HG03442 (cell line): ENCODE measurements around the gene BICC1.

Source experiments
- ATAC-seq: cut with Tn5 transposase; IDR thresholded peaks from one replicate; pipeline ENCODE4 v1.9.1; 2021; ENCODE audit warnings: mild to moderate bottlenecking, moderate library complexity; ENCODE audit not compliant: unreplicated experiment

BICC1 gene

DNA sequence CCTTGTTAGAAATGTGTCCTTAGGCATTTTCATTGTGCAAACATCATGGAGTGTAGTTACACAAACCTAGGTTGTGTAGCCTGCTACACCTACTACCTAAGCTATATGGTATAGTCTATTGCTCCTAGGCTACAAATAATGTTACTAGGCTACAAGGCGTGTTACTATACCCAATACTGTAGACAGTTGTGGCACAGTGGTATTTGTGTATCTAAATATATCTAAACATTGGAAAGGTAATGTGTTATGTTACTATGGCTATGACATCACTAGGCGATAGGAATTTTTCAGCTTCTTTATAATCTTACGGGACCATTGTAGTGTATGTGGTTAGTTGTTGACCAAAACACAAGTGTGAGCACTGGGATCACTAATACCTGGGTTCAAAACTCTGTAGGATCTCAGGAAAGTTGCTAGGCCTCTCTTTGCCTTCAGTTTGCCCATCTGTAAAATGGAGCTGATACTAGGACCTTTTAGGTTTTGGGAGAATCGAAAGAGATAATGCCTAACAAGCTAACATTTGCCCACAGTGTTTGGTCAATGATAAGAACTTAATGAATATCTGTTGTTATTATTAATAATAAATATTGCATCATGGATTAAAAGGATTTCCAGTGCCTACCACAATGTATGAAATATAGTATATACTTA is 2.7 kb downstream of the BICC1 start:
- ATAC-seq: no peak

DNA sequence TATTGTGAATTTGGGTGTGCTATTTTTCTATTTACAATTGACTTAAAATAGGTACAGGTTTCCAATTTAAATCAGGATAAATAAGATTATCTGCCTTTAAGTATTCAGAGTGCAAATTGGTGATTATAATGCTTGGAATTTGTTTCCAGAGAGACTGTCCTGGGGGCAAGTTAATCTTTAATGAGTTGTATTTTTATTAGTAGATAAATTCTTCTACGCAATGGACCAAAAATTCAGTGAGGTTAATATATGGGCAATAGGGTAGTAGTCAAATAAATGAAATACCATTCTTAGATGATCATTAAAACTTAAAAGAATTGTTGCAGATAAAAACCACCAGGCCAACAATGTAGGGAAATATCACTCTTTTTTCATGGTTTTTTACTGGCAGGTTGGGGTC is 3.4 kb downstream of the BICC1 start:
- ATAC-seq: no peak

DNA sequence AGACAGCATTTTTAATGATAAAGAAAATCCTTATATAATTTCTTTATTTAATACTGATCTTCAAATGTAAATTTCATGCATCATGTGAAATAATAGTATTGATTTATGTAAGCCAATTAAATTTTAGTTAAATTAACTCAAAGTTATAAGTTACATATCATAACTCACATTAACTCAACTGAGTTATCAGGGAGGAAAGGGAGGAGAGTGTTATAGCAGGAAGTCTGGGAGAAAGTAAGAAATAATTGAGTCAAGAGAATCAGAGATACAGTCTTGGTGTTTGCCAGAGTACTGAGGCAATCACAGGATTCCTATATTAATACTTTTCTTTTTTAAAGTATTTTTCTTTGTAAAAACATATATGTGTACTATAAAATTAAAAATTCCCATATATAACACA is 4.0 kb downstream of the BICC1 start:
- ATAC-seq: no peak

GRCh38 chr10:58517081-58517480 is 4.4 kb downstream of the BICC1 start:
- no peak for ATAC-seq

GRCh38 chr10:58517491-58518355 is 5.1 kb downstream of the BICC1 start:
- no peak for ATAC-seq

DNA sequence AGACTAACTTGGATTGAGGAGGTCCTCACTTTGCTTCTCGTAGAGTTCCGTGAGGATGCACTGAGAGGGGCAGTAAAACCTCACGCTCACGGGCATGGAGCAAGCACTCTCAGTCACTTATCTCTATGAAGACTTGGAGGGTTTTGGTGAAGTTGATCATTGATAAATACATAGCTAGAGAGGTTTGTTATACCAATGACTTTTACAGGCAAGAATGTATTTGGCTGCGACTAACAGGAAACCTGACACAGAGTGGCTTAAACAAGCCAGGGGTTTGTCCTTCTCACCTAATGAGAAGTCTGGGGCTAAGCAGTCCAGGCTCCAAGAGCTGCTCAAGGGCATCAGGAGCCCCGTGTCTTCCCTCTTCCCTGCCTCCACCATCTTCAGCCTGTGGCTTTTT is 6.1 kb downstream of the BICC1 start:
- ATAC-seq: no peak

GRCh38 chr10:58529077-58529728 is 16.5 kb downstream of the BICC1 start:
- ATAC-seq: no peak

DNA sequence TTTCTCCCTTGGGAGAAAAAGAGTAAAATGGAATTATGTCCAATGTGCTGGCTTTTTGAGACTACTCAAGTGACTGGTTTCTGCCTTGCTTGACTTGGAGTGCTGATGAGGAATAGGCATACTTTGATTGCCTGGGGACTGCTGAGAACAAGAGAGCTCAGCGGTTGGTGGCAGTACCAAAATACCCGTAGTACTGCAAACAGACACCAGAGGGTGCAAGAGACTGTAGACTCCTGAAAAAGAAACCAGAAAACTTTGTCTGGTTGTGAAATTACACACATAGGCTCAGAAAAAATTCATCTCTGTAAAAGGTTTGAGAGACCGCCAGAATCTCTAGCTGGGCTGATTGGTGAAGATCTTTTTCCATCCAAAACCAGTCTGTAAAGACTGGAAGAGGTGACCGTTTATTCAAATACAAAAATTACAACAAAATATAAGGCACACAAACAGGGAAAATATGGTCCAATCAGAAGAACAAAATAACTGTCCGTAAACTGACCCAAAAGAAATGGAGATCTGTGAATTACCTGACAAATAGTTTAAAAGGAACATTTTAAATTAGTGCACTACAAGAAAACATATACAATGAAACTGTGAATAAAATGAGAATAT is 18.5 kb downstream of the BICC1 start:
- peak; percentile 99 for ATAC-seq

DNA sequence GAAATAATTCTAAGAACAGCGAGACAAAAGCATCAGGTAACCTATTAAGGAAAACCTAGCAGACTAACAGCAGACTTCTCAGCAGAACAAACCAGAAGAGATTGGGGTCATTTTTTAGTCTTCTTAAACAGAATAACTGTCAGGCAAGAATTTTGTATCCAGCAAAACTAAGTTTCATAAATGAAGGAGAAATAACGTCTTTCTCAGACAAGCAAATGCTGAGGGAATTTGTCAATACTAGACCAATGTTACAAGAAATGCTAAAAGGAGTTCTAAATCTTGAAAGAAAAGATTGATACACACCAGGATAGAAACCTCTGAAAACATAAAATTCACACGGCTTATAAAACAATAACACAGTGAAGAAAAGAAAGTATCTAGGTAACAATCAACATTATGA is 22.6 kb downstream of the BICC1 start:
- ATAC-seq: no peak

- ATAC-seq: no peak
Measured at GRCh38 chr10:58543141-58543540, 30.5 kb downstream of the BICC1 start.

GRCh38 chr10:58544135-58544534 is 31.5 kb downstream of the BICC1 start:
- no peak for ATAC-seq

GRCh38 chr10:58545427-58545826 is 32.8 kb downstream of the BICC1 start:
- ATAC-seq: no peak

- ATAC-seq: no peak
Measured at GRCh38 chr10:58546137-58546536, 33.5 kb downstream of the BICC1 start.

DNA sequence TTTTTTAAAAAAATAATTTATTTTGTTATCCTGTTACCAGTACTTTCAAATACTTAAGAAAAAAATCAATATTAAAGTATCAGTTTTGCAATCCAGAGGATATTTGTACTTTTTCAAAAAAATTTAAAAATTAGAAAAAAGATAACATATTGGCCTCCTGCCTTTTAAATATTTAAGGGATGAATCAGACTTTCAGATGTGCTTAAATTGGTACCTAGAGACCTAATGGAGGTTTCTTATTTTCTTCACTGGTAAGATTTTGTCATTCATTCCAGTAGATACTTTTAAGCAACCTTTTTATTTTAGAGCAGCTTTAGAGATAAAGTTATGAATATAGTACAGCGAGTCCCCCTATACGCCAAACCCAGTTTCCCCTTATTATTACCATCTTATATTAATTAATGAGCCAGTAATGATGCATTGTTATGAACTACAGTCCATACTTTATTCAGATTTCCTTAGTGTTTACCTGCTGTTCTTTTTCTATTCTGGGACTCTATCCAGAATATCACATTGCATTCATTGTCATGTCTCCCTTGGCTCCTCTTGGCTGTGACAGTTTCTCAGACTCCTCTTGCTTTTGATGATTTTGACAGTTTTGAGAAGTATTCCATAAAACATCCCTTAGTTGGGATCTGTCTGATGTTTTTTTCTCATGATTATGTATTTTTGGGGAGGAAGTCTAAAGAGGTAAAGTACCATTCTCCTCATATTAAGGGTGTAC is 34.2 kb downstream of the BICC1 start:
- ATAC-seq: no peak

DNA sequence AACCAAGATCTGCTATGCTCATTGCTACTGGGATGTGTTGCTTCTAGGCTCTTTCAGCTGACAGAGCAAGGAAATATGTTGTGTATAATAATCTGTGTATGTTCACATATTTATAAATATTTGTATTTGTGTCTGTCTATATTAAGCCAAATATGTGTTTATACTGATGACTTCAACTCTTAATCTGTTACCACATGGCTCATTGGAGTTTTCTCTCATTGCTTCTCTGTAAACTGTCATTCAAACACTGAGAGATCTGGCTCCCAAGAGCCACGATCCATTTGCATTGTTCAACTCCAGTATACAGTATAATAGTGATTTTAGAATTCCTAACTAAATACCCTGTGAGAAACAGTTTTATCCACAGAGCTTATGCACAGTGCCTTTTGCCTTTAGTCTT is 35.3 kb downstream of the BICC1 start:
- ATAC-seq: no peak

DNA sequence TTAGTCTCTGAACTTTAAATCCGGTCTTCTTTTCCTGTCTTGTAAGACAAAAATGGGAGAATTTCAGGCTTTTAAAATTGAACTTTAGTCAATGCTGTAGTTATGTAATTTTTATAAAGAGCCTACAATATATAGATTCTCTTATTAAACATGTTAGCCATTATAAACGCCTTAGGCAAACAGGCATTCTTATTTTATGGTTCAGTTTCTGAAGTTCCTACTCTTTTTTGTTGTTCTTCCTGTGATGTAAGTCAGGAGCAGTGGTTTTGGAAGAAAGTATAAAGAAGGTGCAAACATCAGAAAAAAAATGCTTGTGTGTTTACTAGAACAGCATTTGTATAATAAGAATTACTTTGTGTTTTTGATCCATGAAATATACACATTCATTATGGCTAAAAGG is 41.6 kb downstream of the BICC1 start:
- ATAC-seq: no peak

DNA sequence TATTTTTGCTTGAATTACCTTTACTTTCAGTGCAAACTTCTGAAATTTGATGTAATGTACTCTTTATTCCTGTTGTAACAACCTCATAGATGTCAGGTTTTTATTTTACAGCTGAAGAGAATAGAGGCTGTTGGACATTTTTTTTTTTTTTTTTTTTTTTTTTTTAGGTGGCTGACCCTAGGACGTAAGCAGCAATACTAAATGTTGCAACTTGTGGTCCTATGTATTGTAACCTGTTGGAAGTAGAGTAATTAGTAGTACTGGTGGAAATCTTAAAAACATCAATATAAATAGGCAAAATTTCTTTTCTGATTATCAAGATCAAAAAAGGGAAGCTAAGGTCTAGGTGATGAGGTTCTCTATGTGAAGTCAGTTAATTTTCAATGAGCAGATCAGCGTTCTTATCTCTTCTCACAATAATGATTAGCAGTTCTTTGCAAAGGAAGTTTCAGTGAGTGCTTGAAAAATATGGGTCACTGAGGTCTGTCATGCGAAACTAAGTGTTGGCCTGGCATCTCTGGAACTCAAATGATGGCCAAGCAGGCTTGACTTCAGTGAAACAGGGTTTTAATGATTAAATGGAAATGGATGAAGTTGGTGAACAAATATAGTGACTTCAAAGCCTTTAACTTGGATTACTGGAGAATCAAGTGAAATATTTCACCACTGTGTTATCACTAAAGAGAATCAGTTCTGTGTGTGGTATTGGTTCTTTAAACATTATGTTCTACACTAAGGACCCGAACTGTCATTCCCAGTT is 42.7 kb downstream of the BICC1 start:
- no peak for ATAC-seq

- no peak for ATAC-seq
Measured at GRCh38 chr10:58555930-58556311, 43.2 kb downstream of the BICC1 start.

DNA sequence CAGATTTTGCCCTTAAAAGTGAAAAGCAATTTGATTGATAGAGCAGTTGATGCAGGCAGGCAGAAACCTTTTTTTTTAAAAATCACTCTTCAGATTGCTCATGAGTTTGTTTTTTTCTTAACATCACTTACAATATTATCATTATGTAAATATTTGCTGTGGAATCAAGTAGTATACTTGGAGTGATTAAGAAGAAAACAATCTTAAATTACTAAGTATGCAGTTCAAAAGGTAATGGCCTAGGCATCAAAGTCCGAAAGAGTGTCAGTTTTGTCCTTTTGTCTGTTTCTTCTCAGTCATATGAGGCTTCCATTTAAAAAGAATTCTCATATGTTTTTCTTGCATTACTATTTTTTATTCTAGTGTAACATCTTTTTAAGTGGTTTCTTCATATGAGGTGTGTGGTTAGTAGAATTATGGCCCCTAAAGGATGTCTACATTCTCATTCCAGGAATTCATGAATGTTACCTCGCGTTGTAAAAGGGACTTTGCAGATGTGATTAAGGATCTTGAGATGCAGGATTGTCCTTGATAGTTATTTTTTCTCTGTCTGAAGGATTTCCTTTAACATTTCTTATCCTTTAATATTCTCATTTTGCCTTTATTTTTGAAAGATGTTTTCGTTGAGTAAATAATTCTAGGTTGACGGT is 44.0 kb downstream of the BICC1 start:
- ATAC-seq: no peak

GRCh38 chr10:58557714-58558113 is 45.0 kb downstream of the BICC1 start:
- ATAC-seq: no peak
